Activated naive CD8-positive, alpha-beta T cell treated with anti-CD3 and anti-CD28 coated beads, Interleukin-2, amount 10 ng/mL, durations not matched to agents 7 days and 5 days (primary cell): ENCODE results near the gene CD2AP. TPM values are rescaled to one million over a fixed set of nuclear protein-coding genes. Genes with fewer than 3 reads are reported as not detected.

ENCODE experiments used
- ATAC-seq: fragments of 150-1000 bp; cut with Tn5 transposase; one replicate; pipeline ENCODE4 v1.10.0; 2021; ENCODE audit warnings: low read depth, moderate library complexity
- POLR2A ChIA-PET: fragments of 350-600 bp; sonication (Branson Sonifier 250); formaldehyde crosslinking; loops from one replicate; lab custom pipeline; 2021; ENCODE audit warnings: antibody characterized with exemption; lab: Charles Lee
- DNase-seq: peaks from one replicate; pipeline ENCODE4 v3.0.0; 2021
- H3K27ac Mint-ChIP-seq: one replicate; pipeline ENCODE4 v1.8.0; 2022; ENCODE audit warnings: mild to moderate bottlenecking, mixed read lengths
- H3K27me3 Mint-ChIP-seq: one replicate; pipeline ENCODE4 v1.8.0; 2022; ENCODE audit warnings: mild to moderate bottlenecking, moderate library complexity, mixed read lengths
- H3K36me3 Mint-ChIP-seq: one replicate; pipeline ENCODE4 v1.8.0; 2021; ENCODE audit warnings: mild to moderate bottlenecking, mixed read lengths
- H3K4me1 Mint-ChIP-seq: one replicate; pipeline ENCODE4 v1.8.0; 2021; ENCODE audit warnings: mixed read lengths
- H3K4me3 Mint-ChIP-seq: one replicate; pipeline ENCODE4 v1.8.0; 2022; ENCODE audit warnings: mild to moderate bottlenecking, moderate library complexity, mixed read lengths
- H3K9me3 Mint-ChIP-seq: one replicate; pipeline ENCODE4 v1.8.0; 2021; ENCODE audit warnings: mixed read lengths
- total RNA-seq, 2 experiments: library from RNA; stranded (reverse); gene quantifications; one replicate each; pipeline ENCODE4 v1.2.3, GENCODE V29; 2021

The CD2AP gene
- total RNA-seq, 2 experiments from 2014 or later, result 38.9 to 45.4 TPM

GRCh38 chr6:47495207-47495606, 17.6 kb downstream of the CD2AP start:
- DNase-seq, result no peak

GRCh38 chr6:47495954-47496545, 18.5 kb downstream of the CD2AP start:
- no peak overlapping the region for H3K27ac Mint-ChIP-seq
- no peak for DNase-seq
- no peaks in the 10 kb centered on the region for H3K27me3 Mint-ChIP-seq
- peaks cover 40% of the 10 kb centered on the region for H3K36me3 Mint-ChIP-seq
- H3K9me3 Mint-ChIP-seq, result no peaks in the 10 kb centered on the region
- POLR2A ChIA-PET, result interaction anchor here (1.3 kb wide), 1 partner anchor 19 kb away, joined by 4 read pairs; the partner anchor contains the start of gene CD2AP
- peaks cover 25% of the 10 kb centered on the region for H3K4me1 Mint-ChIP-seq
- no peak overlapping the region for H3K4me3 Mint-ChIP-seq
- ATAC-seq, result no peak

More at GRCh38 chr6:47495207-47495606, 17.6 kb downstream of the CD2AP start:
- no peak for ATAC-seq
- Mint-ChIP-seq H3K4me3 (no peak overlapping the region), H3K27ac (no peak overlapping the region), H3K9me3 (no peaks in the 10 kb centered on the region), H3K4me1 (peaks cover 24% of the 10 kb centered on the region), H3K27me3 (no peaks in the 10 kb centered on the region), H3K36me3 (peaks cover 36% of the 10 kb centered on the region)
- POLR2A ChIA-PET, result interaction anchor here (1.3 kb wide), 1 partner anchor 18 kb away, joined by 4 read pairs; the partner anchor contains the start of gene CD2AP

- Mint-ChIP-seq H3K4me3 (no peak overlapping the region), H3K4me1 (peaks cover 31% of the 10 kb centered on the region), H3K27me3 (no peaks in the 10 kb centered on the region), H3K9me3 (no peaks in the 10 kb centered on the region), H3K36me3 (peaks cover 42% of the 10 kb centered on the region), H3K27ac (no peak overlapping the region)
- POLR2A ChIA-PET, result no interaction called here
- DNase-seq, result no peak
- no peak for ATAC-seq
These were observed 19.5 kb downstream of the CD2AP start for GRCh38 chr6:47496935-47497579.

DNA sequence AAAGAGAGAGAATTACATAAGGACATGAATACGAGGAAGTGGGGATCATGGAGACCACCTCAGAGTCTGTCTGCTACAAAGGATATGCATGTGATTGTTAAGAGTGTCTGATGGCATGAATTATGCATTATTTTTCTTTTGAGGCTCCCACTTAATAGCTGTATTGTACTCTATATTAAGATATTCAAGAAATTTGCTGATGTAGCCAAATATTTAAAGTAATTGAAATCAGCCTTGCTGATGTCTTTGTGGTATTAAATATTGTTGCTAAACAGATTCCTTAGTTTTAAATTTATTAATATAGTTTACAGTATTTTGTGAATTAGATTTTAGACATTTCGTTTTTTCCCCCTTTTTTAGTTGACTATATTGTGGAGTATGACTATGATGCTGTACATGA, 25.3 kb downstream of the CD2AP start:
- H3K27me3 Mint-ChIP-seq, result no peaks in the 10 kb centered on the region
- POLR2A ChIA-PET, result no interaction called here
- DNase-seq, result no peak
- no peak overlapping the region for H3K4me3 Mint-ChIP-seq
- peaks cover 35% of the 10 kb centered on the region for H3K36me3 Mint-ChIP-seq
- no peak for ATAC-seq
- no peak overlapping the region for H3K27ac Mint-ChIP-seq
- peaks cover 4% of the 10 kb centered on the region for H3K9me3 Mint-ChIP-seq
- peaks cover 22% of the 10 kb centered on the region for H3K4me1 Mint-ChIP-seq

DNA sequence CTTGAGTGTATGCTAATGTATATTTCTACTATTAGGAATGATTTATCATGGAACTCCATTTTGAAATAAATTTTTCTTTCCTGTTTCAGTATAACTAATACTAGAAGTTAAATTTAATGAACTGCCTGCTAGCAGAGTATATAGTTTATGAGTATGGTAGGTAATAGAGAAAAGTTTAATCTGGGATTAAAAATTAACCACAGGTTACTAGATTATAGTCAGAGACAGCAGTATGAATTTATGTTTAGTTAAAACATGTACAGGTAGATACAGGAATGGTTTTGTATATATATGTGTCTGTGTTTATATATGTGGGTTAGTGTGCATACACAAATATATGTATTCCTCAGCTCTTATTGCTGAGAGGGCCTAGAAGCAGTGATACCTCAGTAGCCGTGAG, 32.3 kb downstream of the CD2AP start:
- no peak for ATAC-seq
- Mint-ChIP-seq H3K9me3 (peaks cover 14% of the 10 kb centered on the region), H3K27ac (no peak overlapping the region), H3K4me3 (no peak overlapping the region), H3K4me1 (peaks cover 15% of the 10 kb centered on the region), H3K36me3 (peaks cover 63% of the 10 kb centered on the region), H3K27me3 (no peaks in the 10 kb centered on the region)
- POLR2A ChIA-PET, result no interaction called here
- DNase-seq, result no peak

DNA sequence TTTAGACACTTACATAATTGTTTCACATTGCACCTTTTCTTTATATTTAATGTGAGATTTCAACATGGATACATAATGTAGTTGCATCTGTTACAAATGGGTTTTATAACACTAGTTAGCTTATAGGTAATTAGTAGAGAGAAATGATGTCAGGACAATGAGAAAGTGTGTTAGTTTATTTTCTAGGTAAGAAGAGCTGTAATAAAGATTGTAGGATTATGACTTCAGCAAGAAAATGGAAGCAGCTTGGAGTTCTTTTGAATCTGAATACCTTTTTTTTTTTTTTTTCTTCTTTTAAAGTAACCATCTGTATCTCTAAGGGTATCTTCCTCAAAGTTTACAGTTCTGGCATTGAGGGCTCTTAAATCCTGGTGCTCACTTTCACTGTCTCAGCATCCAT, 35.3 kb downstream of the CD2AP start:
- Mint-ChIP-seq H3K27ac (no peak overlapping the region), H3K4me1 (peaks cover 12% of the 10 kb centered on the region), H3K9me3 (peaks cover 10% of the 10 kb centered on the region), H3K27me3 (no peaks in the 10 kb centered on the region), H3K4me3 (no peak overlapping the region), H3K36me3 (peaks cover 60% of the 10 kb centered on the region)
- DNase-seq (no peak), ATAC-seq (no peak)
- POLR2A ChIA-PET, result interaction anchor here (1.7 kb wide), 1 partner anchor 35 kb away, joined by 4 read pairs; the partner anchor contains the start of gene CD2AP

DNA sequence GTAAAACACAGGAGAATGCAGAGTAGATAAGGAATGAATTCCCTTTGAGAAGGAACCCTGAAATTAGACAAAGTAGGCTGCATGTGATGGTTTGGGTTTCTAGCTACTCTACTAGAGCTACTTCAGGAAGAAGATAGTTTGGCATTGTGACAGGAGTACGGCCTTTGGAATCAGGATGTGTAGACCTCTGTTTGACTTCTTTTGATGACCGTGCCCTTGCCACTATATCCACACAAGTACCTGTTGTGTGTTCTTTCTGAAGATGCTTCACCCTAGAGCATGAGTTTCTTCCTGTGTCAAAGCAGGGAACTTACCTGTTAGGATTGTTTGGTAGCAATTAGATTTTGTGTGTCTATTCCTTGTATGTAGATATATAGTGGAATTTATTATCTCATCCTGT, 41.7 kb downstream of the CD2AP start:
- H3K4me3 Mint-ChIP-seq, result no peak overlapping the region
- peaks cover 17% of the 10 kb centered on the region for H3K36me3 Mint-ChIP-seq
- no peaks in the 10 kb centered on the region for H3K27me3 Mint-ChIP-seq
- POLR2A ChIA-PET, result no interaction called here
- DNase-seq (no peak), ATAC-seq (no peak)
- H3K27ac Mint-ChIP-seq, result no peak overlapping the region
- no peaks in the 10 kb centered on the region for H3K9me3 Mint-ChIP-seq
- H3K4me1 Mint-ChIP-seq, result peaks cover 25% of the 10 kb centered on the region

DNA sequence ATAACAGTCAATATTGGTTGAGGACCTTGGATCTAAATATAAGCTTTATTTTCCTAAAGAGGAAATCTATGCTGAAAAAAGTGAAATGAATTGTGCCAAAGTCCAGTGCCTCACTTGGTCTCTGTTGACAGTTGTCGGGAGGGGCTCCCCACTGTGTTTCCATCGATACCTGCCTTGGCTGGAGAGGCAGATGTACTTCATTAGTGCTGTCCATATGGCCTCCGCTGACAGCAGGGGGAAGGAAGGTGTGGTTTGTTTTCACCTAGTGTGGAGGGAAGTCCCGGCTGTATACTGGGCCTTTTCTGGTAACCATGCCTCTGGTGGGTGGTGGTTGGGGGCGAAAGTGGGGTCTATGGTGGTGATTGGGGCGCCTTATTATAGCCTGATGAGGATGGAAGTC, 42.7 kb downstream of the CD2AP start:
- Mint-ChIP-seq H3K27me3 (no peaks in the 10 kb centered on the region), H3K36me3 (peaks cover 13% of the 10 kb centered on the region), H3K4me1 (peaks cover 25% of the 10 kb centered on the region), H3K4me3 (no peak overlapping the region), H3K27ac (no peak overlapping the region), H3K9me3 (no peaks in the 10 kb centered on the region)
- DNase-seq, result no peak
- POLR2A ChIA-PET, result no interaction called here
- no peak for ATAC-seq

DNA sequence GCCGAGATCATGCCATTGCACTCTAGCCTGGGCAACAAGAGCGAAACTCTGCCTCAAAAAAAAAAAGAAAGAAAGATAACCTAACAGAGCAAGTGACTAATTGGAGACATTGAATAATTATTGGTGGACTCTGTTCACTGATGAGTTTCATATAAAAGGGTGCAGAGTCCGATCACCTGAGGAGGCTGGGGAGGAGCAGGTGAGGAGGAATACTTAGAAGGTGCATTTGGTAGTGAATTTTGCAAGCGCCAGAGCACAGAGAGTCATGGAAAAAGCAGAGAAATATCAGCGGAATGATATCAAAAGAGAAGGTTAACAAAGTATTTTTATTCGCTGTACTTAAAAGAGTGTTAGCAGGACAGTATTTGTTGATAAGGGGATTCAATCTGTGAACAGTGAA, 44.4 kb downstream of the CD2AP start:
- peaks cover 24% of the 10 kb centered on the region for H3K4me1 Mint-ChIP-seq
- ATAC-seq (no peak), DNase-seq (no peak)
- no peak overlapping the region for H3K4me3 Mint-ChIP-seq
- H3K36me3 Mint-ChIP-seq, result peaks cover 14% of the 10 kb centered on the region
- no peak overlapping the region for H3K27ac Mint-ChIP-seq
- POLR2A ChIA-PET, result no interaction called here
- no peaks in the 10 kb centered on the region for H3K9me3 Mint-ChIP-seq
- no peaks in the 10 kb centered on the region for H3K27me3 Mint-ChIP-seq

DNA sequence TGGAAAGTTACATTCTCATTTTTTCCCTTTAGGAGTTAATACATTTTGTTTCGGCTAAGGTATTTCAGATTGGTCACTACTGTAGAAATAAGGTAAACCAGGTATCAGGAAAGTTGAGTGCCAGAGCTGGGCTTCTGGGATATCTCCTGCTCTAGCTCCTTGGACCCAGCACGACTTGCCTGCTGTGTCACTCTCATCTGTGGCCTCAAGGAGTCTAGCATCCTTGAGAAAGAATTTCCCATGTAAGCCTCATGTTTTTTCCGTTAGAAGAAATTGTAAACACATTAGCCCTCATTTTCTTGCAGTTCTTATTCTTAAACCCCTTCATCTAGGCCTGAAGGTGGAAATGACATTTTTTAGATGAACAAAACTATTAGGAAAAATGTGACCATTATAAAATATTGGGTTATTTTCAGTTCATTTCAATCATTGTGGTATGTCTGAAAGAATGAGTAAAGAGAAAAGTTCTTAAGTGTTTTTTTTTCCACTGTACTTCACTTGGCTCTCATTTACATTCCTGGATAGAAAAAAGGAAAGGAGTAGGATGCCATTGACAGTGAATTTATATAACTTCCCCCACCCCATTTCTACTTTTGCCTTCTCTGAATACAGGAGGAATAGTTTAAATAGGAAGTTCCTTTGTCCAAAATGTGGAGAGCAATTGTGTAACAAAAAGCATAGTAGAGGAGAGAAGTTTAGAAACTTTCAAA, 46.7 kb downstream of the CD2AP start:
- Mint-ChIP-seq H3K4me1 (peaks cover 24% of the 10 kb centered on the region), H3K27ac (no peak overlapping the region), H3K27me3 (no peaks in the 10 kb centered on the region), H3K4me3 (no peak overlapping the region), H3K36me3 (peaks cover 28% of the 10 kb centered on the region), H3K9me3 (no peaks in the 10 kb centered on the region)
- no peak for ATAC-seq
- POLR2A ChIA-PET, result no interaction called here
- no peak for DNase-seq

DNA sequence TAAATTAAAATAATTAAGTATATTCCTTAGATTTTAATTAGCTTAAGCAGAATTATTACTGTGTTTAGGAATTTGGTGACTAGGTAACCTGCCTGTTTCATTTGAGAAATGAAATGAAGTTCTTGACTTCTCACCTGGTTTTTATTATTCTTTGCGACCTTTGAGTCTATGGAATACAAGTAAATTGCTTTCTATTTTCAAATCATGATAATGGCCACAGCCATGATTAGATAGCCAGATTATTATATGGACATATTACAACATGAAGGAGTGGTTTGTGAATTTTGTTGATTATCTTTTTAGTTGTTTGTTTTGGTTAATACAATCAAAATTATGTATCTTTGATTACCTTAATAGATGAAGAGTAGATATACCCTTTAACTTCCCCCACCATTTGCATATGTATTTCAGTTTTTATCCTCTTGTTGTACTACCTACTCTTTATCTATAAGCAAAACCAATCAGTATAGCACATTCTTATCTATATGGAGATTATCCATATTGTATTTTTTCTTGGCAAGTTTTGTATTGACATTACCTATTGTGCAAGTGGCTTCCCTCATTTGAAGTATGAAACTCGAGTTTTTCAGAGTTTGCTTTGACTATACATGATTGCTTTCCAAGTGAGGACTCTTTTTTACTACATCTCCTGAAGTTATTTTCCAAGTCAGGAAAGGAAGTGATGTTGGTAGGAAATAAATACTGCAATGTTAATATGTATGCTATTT, 47.9 kb downstream of the CD2AP start:
- H3K27ac Mint-ChIP-seq, result no peak overlapping the region
- no peaks in the 10 kb centered on the region for H3K27me3 Mint-ChIP-seq
- H3K4me3 Mint-ChIP-seq, result no peak overlapping the region
- peaks cover 33% of the 10 kb centered on the region for H3K36me3 Mint-ChIP-seq
- H3K4me1 Mint-ChIP-seq, result peaks cover 20% of the 10 kb centered on the region
- DNase-seq (no peak), ATAC-seq (no peak)
- peaks cover 3% of the 10 kb centered on the region for H3K9me3 Mint-ChIP-seq
- POLR2A ChIA-PET, result no interaction called here

DNA sequence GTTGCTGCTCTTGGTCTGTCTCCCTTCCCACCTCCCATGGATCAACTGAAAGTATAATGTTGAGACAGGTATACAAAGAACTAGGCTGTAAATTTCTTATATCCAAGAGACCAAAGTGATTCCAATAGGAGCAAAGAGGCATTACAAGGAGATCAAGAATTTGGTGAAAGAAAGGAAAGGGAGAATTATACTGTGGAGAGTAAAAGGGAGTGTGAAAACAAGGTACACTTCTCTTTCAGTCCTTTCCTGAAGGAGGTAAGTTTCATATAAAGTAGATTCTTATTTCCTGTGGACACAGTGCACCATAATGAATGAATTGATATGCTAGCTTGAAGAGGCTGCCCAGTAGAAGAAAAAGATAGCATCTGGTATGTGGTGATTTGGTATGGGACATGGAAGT, 49.7 kb downstream of the CD2AP start:
- Mint-ChIP-seq H3K4me3 (no peak overlapping the region), H3K27ac (no peak overlapping the region)
- POLR2A ChIA-PET, result no interaction called here

DNA sequence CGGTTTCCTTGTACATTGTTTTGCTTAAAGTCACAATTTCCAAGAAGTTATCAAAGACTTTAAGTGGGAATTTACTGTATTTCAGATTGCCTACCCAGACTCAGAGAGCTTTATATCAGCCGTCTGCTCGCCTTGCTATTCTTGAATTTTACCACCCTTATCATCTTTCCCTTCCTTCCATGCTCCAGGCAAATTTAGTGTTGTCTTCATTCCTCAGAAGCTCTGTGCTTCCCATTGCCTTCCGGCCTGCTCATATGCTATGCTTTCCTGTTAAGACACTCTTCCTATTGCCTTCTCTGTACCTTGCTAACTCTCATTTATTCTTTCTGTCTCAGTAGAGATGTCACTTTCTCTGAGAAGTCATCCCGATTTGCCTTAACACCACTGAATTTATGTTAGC, 52.1 kb downstream of the CD2AP start:
- Mint-ChIP-seq H3K9me3 (peaks cover 3% of the 10 kb centered on the region), H3K4me1 (peaks cover 16% of the 10 kb centered on the region), H3K27ac (peak overlapping the region; percentile 4), H3K27me3 (no peaks in the 10 kb centered on the region), H3K4me3 (no peak overlapping the region), H3K36me3 (peaks cover 40% of the 10 kb centered on the region)
- POLR2A ChIA-PET, result interaction anchor here (0.6 kb wide), 1 partner anchor 22 kb away, joined by 5 read pairs; no protein-coding TSS in a partner anchor
- no peak for ATAC-seq
- no peak for DNase-seq

More for the DNA sequence above, 49.7 kb downstream of the CD2AP start:
- ATAC-seq (no peak), DNase-seq (no peak)
- Mint-ChIP-seq H3K36me3 (peaks cover 31% of the 10 kb centered on the region), H3K9me3 (peaks cover 3% of the 10 kb centered on the region), H3K4me1 (peaks cover 14% of the 10 kb centered on the region), H3K27me3 (no peaks in the 10 kb centered on the region)
